CD4-positive, alpha-beta T cell (primary cell): Measurements from ENCODE around the gene UGT1A6. TPM values are rescaled to one million over a fixed set of nuclear protein-coding genes. Genes with fewer than 3 reads are reported as not detected.

ENCODE experiments used
- ATAC-seq: fragments of 200-7000 bp; cut with Tn5 transposase; one replicate; pipeline ENCODE4 v1.10.0; 2022; ENCODE audit warnings: mild to moderate bottlenecking; ENCODE audit not compliant: poor library complexity
- CTCF ChIA-PET: fragments of 350-600 bp; sonication (Branson Sonifier 250); formaldehyde crosslinking; loops from one replicate; lab custom pipeline; 2021; ENCODE audit warnings: antibody characterized with exemption, inconsistent platforms; lab: Charles Lee
- POLR2A ChIA-PET: fragments of 350-600 bp; sonication (Branson Sonifier 250); formaldehyde crosslinking; loops from one replicate; lab custom pipeline; 2021; ENCODE audit warnings: antibody characterized with exemption, inconsistent platforms; lab: Charles Lee
- DNase-seq, 14 experiments: peaks; one replicate each; pipeline ENCODE4 v3.0.0-alpha.2; 2013 to 2020; ENCODE audit warnings: mixed read lengths in 2 of 14
- H3K27ac ChIP-seq, 2 donors: one replicate each; pipeline versions ENCODE4 v1.5.1 to v1.7.0; 2013; ENCODE audit warnings: low read length in 2 of 2, low read depth in 1 of 2, mild to moderate bottlenecking in 1 of 2
- H3K27me3 ChIP-seq, 2 experiments: 1 replicate in 1 of 2; 2 replicates in 1 of 2; pipeline versions ENCODE4 v1.6.1 to v1.7.0; 2013; ENCODE audit warnings: low read length in 2 of 2, control low read depth in 1 of 2, mild to moderate bottlenecking in 1 of 2, moderate library complexity in 1 of 2; ENCODE audit not compliant: insufficient read depth in 2 of 2, control insufficient read depth in 1 of 2
- H3K36me3 ChIP-seq: one replicate; pipeline ENCODE4 v1.6.1; 2013; ENCODE audit warnings: low read length, control low read depth; ENCODE audit not compliant: insufficient read depth
- H3K4me1 ChIP-seq: one replicate; pipeline ENCODE4 v1.6.1; 2013; ENCODE audit warnings: low read length, control low read depth; ENCODE audit not compliant: insufficient read depth
- H3K4me3 ChIP-seq: one replicate; pipeline ENCODE4 v1.5.1; 2013; ENCODE audit warnings: mild to moderate bottlenecking, low read length, moderate library complexity
- H3K9me3 ChIP-seq, 2 experiments: 1 replicate in 1 of 2; 2 replicates in 1 of 2; pipeline versions ENCODE4 v1.6.1 to v1.7.0; 2013; ENCODE audit warnings: low read length in 2 of 2, mild to moderate bottlenecking in 2 of 2, control low read depth in 1 of 2, moderate library complexity in 1 of 2; ENCODE audit not compliant: control insufficient read depth in 1 of 2, insufficient read depth in 1 of 2
- H3K27ac Mint-ChIP-seq: one replicate; pipeline ENCODE4 v1.8.0; 2020; ENCODE audit warnings: mixed read lengths
- H3K27me3 Mint-ChIP-seq: one replicate; pipeline ENCODE4 v1.8.0; 2021; ENCODE audit warnings: mixed read lengths
- H3K36me3 Mint-ChIP-seq: one replicate; pipeline ENCODE4 v1.8.0; 2021; ENCODE audit warnings: low read depth, mixed read lengths
- H3K4me1 Mint-ChIP-seq: one replicate; pipeline ENCODE4 v1.8.0; 2021; ENCODE audit warnings: low read depth, mixed read lengths
- H3K4me3 Mint-ChIP-seq: one replicate; pipeline ENCODE4 v1.8.0; 2020; ENCODE audit warnings: mild to moderate bottlenecking, mixed read lengths
- H3K9me3 Mint-ChIP-seq: one replicate; pipeline ENCODE4 v1.8.0; 2020; ENCODE audit warnings: mixed read lengths
- intact Hi-C, 2 experiments: fragments of 100-400 bp; cut with DNase I in 1 of 2; cut with micrococcal nuclease in 1 of 2; formaldehyde crosslinking; loops; one replicate each; pipeline versions ENCODE4 v1.15.1 to v1.9.0; 2023 to 2025; cut with DNase I, micrococcal nuclease
- total RNA-seq, 174 experiments: library from RNA in 2 of 174; stranded (reverse) in 2 of 174; gene quantifications; one replicate each; pipeline ENCODE4 v1.2.3 and lab custom pipeline; 2021 to 2026
- TF ChIP-seq, protein P1 (sequence below): fragments of 200-600 bp; IDR thresholded peaks from one replicate; pipeline ENCODE4 v1.8.0; 2022; ENCODE audit warnings: antibody characterized with exemption, mild to moderate bottlenecking

The UGT1A6 gene
- total RNA-seq, 2 experiments from 2014 or later = not detected

DNA sequence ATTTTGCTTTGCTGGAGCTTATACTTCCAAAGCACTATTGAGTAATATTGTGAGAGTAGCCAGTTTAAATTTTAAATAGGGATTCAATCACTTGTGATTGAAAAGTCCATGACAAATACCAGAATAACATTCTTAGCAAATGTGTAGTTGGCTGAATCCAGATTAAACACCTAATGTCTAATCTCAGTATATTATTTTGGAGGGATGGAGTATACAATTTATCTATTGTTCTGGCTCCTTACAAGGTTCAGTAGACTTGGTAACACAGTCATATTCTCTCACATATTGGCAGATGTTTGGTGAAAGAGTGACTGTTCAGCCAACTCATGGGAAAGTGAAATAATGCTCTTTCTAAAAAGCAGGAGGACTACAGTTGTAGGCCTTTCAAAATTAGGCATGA lies 18.8 kb upstream of the UGT1A6 start:
- H3K27me3 Mint-ChIP-seq = peaks cover 45% of the 10 kb centered on the region
- no peak overlapping the region for H3K27ac Mint-ChIP-seq
- Histone ChIP-seq H3K27ac (no peak overlapping the region), H3K9me3 (no peaks in the 10 kb centered on the region), H3K36me3 (no peaks in the 10 kb centered on the region), H3K27me3 (peaks cover 0 to 21% of the 10 kb centered on the region in 2 experiments), H3K4me3 (no peak overlapping the region), H3K4me1 (no peaks in the 10 kb centered on the region)
- intact Hi-C loops = no loop called here
- TF ChIP-seq, protein P1, sequence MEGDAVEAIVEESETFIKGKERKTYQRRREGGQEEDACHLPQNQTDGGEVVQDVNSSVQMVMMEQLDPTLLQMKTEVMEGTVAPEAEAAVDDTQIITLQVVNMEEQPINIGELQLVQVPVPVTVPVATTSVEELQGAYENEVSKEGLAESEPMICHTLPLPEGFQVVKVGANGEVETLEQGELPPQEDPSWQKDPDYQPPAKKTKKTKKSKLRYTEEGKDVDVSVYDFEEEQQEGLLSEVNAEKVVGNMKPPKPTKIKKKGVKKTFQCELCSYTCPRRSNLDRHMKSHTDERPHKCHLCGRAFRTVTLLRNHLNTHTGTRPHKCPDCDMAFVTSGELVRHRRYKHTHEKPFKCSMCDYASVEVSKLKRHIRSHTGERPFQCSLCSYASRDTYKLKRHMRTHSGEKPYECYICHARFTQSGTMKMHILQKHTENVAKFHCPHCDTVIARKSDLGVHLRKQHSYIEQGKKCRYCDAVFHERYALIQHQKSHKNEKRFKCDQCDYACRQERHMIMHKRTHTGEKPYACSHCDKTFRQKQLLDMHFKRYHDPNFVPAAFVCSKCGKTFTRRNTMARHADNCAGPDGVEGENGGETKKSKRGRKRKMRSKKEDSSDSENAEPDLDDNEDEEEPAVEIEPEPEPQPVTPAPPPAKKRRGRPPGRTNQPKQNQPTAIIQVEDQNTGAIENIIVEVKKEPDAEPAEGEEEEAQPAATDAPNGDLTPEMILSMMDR = no peak
- no peak overlapping the region for H3K4me3 Mint-ChIP-seq
- no peaks in the 10 kb centered on the region for H3K9me3 Mint-ChIP-seq
- DNase-seq (no peak), ATAC-seq (no peak)
- CTCF ChIA-PET = no interaction called here
- POLR2A ChIA-PET = no interaction called here
- no peaks in the 10 kb centered on the region for H3K36me3 Mint-ChIP-seq
- H3K4me1 Mint-ChIP-seq = no peaks in the 10 kb centered on the region

DNA sequence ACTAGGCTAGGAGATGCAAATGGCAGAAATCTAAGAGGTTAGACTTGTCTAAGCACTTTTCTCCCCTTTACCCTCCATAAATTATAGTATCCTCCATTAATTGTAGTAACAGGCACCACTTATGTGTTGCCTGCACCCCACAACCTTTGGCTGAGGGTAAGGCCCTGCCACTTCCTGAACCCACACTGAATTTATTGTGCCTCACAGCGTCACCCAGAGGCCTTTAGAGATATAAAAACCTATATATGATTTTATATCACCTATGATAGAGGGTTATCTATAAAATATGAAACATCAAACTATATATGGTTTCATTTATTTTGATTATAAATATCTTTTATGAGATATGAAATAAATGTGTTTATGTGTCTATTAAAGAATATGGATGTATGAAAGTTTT lies 18.4 kb upstream of the UGT1A6 start:
- ChIA-PET CTCF (no interaction called here), POLR2A (no interaction called here)
- no peak overlapping the region for H3K27ac ChIP-seq
- peaks cover 0 to 21% of the 10 kb centered on the region in 2 experiments for H3K27me3 ChIP-seq
- no peaks in the 10 kb centered on the region for H3K36me3 ChIP-seq
- H3K4me3 Mint-ChIP-seq = no peak overlapping the region
- no peaks in the 10 kb centered on the region for H3K9me3 Mint-ChIP-seq
- intact Hi-C loops = no loop called here
- H3K4me1 ChIP-seq = no peaks in the 10 kb centered on the region
- H3K27ac Mint-ChIP-seq = no peak overlapping the region
- no peak for ATAC-seq
- TF ChIP-seq, protein P1 = no peak
- H3K4me1 Mint-ChIP-seq = no peaks in the 10 kb centered on the region
- H3K9me3 ChIP-seq = no peaks in the 10 kb centered on the region
- H3K36me3 Mint-ChIP-seq = no peaks in the 10 kb centered on the region
- no peak overlapping the region for H3K4me3 ChIP-seq
- DNase-seq = no peak
- peaks cover 46% of the 10 kb centered on the region for H3K27me3 Mint-ChIP-seq

DNA sequence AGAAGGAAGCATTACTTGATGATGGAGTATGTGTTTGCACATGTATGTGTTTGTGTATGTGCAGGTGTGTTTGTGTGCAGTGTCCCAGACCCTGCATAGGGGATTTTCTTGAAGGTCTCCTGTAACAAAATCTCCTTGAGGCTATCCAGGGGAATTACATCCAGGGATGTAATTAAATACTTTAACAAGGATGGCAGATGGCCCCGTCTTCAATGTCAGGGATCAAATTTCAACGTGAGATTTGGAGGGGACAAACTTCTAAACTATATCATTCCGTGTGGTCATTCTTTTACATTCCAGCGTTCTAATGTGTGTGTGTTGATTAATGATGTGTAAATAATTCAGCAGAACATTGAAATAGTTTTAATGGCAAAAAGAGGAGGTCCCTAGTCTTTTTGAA lies 17.7 kb upstream of the UGT1A6 start:
- Histone ChIP-seq H3K4me3 (no peak overlapping the region), H3K9me3 (no peaks in the 10 kb centered on the region), H3K4me1 (no peaks in the 10 kb centered on the region), H3K27me3 (peaks cover 0 to 21% of the 10 kb centered on the region in 2 experiments), H3K36me3 (no peaks in the 10 kb centered on the region), H3K27ac (no peak overlapping the region)
- DNase-seq (no peak), ATAC-seq (no peak)
- intact Hi-C loops = no loop called here
- Mint-ChIP-seq H3K4me3 (no peak overlapping the region), H3K9me3 (no peaks in the 10 kb centered on the region), H3K27ac (no peak overlapping the region), H3K27me3 (peaks cover 50% of the 10 kb centered on the region), H3K4me1 (no peaks in the 10 kb centered on the region), H3K36me3 (no peaks in the 10 kb centered on the region)
- POLR2A ChIA-PET = no interaction called here
- TF ChIP-seq, protein P1 = no peak
- CTCF ChIA-PET = no interaction called here
